DMS 273 (cell line): Measurements from ENCODE around the gene GNB4.

ENCODE experiments used
- DNase-seq: peaks from one replicate; lab custom pipeline; 2025; ENCODE audit not compliant: unreplicated experiment; lab: John Stamatoyannopoulos, UW

Gene GNB4

DNA sequence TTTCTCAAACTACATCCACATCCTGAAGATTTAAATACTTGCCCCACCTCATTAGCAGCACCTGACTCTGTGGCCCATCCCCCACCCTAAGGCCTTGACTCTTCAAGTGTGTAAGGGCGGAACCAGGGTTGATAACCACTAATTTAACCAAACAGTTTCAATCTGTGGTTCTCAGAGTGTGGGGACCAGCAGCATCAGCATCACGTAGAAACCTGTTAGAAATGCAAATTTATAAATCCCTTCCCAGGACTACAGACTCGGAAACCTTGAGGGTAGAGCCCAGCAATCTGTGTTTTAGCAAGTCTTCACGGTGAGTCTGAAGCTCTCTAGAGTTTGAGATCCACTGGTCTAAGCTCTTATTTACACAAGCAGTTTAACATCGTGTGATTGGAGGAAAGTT lies 12.4 kb downstream of the GNB4 start:
- DNase-seq, result no peak

DNA sequence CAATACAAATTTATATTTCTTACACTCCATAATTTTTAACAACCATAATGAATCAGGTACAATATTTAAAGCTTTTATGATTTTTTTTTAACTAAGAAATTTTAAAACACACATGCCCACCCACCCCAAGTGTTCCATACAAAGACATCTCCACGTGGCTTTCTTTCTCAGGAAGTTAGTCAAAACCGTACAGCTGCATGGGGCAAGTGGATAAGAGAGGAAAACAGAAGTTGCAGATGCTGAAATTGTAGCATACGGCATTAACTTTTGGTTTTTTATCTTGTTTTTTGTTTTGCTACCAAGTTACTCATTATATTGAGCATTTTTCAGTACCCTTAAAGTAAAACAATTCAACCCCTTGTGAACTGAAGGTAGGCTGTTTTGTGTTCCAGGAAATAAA lies 14.8 kb downstream of the GNB4 start:
- no peak for DNase-seq

DNA sequence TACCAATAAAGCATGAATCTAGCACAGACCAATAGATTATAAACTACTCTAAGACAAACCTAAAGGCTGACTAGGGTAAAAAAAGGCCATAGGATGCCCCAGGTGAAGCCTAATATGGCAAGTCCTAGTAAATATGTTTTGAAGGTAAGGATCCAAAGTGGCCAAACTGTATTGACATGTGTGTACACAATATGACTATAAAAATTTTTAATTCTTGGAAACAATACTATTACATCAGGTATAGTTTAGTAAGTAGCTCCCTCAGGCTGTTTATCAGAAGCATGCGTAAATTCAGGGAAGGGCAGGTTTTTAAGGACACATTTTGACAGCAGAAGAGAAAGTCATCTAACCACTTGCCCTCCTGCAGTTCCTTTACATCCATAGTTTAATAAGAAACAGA lies 18.8 kb downstream of the GNB4 start:
- DNase-seq, result no peak

DNA sequence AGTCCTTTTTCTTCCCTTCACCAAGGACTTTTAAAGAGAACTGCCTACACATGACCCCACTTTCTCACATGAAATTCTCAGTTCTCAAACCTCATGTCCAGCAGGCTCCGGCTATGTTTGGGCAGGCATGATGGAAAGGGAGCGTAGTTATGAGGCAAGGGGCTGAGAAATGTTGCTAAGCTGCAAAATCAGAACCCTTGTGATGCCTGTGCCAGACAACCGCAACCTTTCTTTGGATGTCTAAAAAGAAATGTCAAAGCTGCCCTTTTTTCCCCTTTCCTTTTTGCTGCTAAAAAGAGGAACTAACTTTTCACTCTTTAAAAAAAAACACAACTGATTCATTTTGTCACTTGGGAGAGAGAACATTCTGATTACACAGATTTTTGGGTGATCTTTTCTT lies 19.2 kb downstream of the GNB4 start:
- no peak for DNase-seq

DNA sequence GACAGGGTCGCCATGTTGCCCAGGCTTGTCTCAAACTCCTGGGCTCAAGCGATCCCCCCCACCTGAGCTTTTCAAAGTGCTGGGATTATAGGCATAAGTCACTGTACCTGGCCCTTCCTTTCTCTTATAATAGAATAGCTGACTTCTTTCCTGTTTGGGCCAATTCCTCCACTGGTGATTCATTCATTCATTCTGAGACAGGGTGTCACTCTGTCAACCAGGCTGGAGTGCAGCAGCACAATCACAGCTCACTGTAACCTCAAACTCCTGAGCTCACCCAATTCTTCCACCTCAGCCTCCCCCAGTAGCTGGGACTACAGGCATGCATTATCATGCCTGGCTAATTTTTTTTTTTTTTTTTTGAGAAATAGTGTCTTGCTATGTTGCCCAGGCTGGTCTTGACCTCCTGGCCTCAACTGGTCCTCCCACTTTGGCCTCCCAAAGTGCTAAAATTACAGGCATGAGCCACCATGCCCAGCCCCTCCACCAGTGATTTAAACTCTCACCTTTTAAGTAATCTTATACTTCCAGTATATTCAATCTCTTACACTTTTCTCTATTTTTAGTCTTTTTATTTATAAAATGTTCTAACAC lies 20.9 kb downstream of the GNB4 start:
- no peak for DNase-seq

DNA sequence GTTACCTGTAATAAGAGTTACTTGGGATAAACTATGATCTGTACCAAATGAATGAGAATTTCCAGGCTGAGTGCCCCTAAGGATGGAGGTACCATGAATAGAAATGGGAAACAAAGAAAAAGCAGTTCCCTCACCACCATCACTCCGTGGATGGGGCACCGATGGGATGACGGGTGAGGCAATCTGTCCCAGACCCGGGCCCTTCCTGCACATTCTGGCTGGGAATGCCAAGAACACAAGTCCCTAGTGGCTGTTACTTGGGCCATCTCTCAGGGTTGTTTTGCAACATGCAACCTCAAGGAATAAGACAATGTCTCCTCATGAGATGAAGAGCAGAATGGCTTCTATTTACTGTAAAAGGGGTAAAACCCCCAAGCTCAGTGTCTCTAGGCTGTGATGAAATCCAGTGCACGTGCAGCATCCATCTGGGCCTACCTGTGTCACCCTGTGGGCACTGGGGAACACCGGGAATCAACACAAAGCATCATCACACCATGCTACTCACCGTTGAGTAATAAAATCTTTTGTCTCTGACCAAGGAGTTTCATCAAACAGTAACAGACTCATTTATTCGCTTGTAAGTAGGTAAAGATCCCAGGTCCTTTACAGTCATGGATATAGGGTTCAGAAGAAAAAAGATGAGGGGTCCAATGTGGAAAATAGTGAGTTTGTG lies 22.3 kb downstream of the GNB4 start:
- DNase-seq, result no peak

DNA sequence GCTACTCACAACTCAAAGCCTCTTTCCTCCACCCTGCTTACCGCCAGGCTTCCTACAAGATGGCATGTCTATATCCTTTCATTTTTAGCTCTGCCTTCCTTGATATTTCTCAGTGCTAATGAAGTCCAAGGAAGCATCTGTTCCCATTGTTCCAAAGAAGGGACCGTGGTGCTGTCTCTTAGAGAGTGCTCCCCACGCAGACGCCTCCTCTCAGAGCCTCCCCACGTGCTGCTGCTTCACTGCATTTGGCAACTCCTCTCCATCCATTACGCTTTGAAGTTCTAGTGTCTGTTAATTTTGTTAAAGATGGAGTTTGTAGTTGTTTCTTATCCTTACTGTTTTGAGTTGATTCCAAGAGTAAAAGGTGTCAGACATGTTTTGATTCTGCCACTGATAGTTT lies 26.2 kb downstream of the GNB4 start:
- no peak for DNase-seq

DNA sequence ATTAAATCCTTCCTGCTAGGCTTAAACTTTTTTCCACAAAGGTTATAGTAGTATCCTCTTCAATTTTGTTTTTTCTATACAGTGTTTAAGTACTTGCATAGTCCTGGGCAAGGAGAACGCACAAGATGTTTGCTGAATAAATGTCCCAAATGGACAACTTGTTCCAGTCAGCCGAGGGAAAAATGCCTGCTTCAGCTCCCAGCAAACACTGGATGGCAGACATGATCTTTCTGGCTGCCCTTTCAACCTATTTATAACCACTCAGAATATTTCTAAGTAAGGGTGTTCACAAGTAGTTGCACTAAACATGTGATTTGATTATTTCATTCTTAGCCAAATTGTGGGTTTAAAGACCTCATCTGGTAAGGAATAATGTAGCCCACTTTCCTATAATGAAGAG lies 29.8 kb downstream of the GNB4 start:
- peak; percentile 49 for DNase-seq

DNA sequence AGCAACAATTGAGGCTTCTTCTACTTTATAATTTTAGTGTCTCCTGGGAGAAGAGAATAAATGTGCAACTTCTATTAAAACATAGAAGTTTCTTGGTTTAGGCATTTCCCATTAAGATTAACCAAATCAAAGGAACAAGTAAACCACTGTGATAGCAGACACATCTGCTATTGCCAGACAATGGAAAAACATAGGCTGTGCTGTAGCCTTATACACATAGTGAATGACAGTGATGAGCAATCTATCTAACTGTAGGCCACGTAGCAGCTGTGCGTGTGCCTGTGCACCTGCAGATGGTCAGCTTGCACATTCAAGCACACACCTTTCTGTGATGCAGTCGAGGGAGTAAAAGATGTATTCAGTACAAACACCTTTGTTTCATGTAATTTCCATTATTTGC lies 32.7 kb downstream of the GNB4 start:
- no peak for DNase-seq

DNA sequence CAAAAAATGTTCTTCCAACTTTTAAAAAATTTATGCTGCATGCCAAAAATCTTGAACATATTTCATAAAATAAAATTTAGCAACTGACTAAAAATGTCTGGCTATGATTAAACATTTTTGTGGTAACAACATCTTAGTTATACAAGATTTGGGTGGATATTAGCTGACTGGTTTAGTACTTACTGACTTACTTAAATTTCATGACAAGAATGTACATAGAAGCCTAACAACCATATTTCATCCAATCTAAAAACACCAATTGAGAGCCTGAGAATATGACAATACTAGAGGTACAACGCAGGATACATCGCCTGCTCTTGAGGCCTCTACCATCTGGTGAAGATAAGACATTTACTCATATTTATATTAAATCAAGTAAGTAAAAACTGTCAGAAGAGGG lies 34.6 kb downstream of the GNB4 start:
- no peak for DNase-seq

DNA sequence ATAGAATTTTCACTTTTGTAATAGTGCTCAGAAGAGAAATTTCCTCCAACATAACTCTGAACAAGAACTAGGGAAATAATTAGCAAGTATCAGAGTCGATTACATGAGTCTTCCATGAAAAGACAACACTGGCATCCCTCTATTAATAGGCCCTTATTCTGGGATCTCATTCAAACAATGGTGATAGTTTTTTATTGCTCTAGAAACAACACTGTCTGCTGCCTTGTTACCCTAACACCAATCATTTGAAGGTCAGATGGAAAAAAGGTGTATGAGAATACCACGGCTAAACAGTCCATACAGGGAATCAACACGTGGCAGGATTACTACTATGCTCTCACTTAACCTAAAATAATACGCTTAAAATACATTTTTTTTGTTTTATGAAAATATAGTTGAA lies 35.9 kb downstream of the GNB4 start:
- DNase-seq, result no peak

DNA sequence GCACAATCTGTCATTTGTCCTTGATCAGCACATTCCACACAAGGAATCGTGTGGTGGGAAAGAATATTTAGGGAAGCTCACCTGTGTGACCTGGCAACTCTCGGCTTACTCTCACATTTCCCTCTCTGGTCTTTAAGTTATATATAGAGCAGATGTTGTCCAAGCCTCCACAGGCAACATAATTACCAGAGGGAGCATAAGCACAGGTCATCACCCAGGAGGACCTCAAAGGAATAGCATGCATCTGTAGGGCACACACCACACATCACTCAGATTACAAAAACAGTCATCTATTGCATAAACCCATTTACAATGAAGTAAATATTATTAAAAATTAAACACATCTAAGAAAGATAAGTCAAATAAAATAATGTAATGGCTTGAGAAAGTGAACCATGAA lies 36.5 kb downstream of the GNB4 start:
- DNase-seq, result no peak

DNA sequence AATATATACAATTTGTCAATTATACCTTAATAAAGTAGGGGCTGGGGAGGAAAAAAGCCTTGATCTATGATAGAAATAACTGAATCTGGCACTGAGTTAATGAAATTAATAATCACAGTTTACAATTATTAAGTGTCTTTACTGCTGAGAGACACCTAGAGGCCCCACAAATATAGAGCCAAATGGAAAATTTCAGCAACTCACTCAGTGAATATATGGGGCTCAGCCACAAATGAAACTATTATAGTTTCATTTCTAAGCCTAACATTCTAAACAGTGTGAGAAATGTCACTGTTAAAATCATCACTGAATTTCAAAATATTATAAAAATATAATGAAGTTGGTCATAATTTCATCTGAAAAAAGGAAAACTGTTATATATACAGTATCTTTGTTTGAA lies 40.3 kb downstream of the GNB4 start:
- no peak for DNase-seq

DNA sequence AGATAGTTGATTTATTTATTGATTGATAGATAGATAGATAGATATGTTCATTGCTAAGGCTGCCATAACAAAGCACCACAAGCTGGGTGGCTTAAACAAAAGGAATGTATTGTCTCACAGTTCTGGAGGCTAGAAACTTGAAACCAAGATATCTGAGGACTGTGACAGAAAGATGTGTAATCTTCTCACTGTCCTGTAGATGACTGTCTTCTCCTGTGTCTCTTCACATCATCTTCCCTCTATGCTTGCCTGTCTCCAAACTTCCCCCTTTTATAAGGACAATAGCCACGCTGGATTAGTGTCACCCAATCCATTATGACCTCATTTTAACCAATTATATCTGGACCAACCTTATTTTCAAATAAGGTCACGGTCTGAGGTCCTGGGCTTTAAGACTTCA lies 40.9 kb downstream of the GNB4 start:
- DNase-seq, result no peak

DNA sequence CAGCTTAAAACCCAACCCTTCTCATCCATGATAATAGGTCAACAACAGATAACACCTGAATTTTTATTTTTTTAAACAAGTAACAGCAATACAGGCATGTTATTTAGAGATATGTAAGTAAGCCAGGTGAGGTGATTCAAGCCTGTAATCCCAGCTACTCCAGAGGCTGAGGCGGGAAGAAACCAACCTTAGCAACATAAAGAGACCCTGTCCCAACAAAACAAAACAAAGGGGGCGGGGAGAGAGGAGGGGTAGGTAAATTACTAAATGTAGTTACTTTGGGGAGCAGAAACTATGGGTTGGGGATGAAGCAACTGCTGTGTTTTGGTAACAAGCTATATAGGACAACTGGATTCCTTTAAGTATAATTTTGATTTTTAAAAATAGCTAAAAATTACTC lies 47.0 kb downstream of the GNB4 start:
- DNase-seq, result no peak

DNA sequence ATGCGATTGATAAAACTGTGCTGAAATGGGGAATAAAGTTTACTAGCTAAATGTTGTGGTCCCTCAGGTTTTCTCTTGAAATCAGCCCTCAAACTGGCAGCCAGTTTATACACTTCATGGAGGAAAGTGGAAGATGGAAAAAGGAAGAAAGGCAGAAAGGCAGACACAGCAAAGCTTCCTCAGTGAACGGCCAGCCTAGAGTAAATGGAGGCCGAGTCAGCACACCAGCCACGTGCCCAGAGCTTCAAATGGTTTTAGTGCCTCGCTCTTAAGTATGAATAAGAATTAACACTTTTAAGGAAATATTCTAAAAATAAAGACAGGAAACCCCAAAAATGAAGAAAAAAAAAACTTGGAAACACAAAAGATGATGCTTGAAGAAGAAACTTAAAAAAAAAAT lies 48.3 kb downstream of the GNB4 start:
- no peak for DNase-seq

DNA sequence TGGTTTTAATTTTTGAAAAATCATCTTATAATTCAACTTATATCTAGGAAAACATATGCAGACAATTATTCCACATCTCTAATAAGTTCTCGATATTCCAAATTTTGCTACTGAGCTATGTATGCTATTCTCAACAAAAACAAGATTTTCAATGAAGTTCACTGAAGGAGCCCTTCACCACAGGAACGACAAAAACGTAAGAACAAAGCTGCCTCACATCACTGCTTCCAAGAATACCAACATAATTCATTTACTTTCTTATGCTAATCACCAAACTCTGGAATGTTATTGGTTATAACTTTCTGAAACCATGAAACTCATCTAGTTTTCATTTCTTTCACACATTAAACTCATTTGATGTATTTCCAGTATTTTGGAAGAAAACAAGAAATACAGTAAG lies 49.7 kb downstream of the GNB4 start:
- DNase-seq, result no peak

DNA sequence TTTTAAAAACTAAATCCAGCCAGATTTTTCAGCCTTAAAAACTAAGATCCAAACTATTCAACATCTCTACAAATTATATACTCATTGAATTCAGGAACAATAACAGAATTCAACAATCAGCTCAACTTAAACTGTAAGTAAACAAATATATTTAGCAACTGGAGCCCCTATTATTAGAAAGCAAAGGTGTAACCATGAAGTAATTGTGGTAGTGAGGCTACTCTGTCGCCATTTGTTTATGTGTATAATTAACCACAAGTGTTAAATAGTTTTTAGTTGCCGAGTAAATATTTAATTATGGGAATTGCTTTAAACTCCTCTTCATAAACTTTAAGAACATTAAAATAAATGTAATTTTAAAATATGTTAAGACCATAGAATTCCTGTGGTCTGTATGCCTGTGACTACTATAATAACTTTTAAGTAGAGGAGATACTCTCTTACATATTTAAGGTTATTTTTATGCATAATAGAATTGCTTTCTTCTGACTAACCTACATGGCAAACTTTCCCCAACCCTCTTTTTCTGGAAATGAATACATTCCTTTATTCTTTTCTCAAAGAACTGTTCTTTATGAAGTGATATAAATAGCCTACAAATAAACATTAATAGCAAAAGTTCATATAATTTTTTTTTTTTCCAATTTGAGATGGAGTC lies 52.6 kb downstream of the GNB4 start:
- DNase-seq, result no peak

DNA sequence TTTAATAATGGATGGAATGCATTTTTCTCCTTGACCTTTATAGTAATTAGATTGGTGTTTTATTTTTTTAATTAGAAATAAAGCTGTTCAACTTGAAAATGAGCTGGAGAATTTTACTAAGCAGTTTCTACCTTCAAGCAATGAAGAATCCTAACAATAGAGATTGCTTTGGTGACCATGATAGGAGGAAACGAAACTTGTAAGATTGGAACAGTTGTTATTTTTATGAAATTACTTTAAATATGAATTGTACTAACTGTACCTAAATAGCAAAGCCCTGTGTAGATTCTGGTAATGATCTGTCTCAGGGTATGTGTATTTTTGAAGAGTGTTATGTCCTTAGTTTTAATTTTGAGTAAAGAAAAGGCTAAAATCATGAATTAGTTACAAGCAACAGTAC lies 59.4 kb downstream of the GNB4 start:
- DNase-seq, result no peak

DNA sequence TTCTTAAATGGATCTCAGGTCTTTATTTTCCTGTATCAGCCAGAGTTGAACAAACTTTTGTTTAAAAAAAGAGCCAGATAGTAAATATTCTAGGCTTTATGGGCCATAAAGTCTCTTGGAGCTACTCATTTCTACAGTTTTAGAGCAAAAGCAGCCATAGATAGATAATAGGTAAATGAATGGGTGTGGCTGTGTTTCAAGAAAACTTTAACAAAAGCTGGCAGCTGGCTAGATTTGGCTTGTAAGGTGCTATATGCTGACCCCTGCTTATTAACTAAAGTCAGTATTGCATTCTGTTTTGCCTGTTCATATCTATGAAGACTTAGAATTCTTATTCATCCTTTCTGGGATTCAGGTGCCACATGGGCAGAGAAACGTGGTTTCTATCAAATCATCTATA lies 74.8 kb downstream of the GNB4 start:
- no peak for DNase-seq

DNA sequence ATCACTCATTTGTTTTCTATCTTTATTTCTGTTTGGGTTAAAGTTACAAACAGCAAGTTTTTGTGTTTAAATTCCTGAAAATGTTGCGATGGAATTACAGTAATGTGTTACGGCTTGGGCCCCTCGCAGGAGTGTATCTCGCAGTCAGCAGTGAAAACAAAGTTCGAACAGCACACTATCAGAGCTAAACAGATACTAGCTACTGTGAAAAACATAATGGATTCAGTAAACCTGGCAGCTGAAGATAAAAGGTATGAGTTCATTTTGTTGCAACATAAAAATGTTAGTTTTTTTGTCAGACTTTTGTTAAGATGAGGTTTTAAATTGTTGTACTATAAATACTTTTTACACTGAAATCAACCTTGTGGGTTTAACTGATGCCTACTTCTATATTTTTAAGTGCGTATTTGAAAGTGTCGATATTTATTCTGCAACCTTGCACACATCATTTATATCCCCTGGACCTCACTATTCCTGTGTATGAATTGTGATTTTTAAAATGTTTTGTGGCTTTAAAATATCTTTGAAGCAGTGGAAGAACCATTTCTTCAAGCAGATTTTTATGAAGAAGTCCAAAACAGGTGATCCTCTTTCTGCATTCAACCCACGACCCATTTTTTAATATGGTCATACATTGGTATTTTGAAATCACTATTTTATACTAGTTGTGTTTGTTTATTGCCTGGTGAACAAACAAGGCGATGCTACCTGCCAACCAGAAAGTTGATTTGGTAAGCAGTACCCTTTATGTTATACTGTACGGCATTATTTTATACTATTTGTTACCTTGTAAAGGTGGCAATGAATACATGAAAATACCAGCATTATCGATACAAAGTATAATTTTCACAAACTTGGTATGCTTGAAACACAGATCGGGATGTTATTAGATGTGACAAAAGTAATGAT lies 75.9 kb downstream of the GNB4 start:
- no peak for DNase-seq

DNA sequence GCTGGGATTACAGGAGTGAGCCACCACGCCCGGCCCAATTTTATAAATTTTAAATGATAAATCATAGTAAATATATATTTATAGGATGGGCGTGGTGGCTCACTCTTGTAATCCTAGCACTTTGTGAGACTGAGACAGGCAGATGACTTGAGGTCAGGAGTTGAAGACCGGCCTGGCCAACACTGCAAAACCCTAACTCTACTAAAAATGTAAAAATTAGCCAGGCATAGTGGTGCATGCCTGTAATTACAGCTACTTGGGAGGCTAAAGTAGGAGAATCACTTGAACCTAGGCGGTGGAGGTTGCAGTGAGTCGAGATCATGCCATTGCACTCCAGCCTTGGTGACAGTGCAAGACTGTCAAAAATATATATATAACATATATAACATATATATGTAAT lies 77.3 kb downstream of the GNB4 start:
- peak; percentile 12 for DNase-seq
